Right lobe of liver (tissue), 6 donors: ENCODE data around the gene HTR2C. TPM values are rescaled to one million over a fixed set of nuclear protein-coding genes. Genes with fewer than 3 reads are reported as not detected.
"Not testable (repeated sequence)": the region's sequence is repeated elsewhere in the genome, so short reads cannot be mapped to it uniquely, and the experiment has no call there.

Experiments used
- ATAC-seq, 4 donors: fragments of 200-7000 bp; cut with Tn5 transposase; one replicate each; pipeline ENCODE4 v1.9.1; 2020; ENCODE audit warnings: mild to moderate bottlenecking in 4 of 4, moderate library complexity in 4 of 4
- DNase-seq, 3 donors: peaks; one replicate each; pipeline ENCODE4 v3.0.0-alpha.2; 2020
- H3K27ac ChIP-seq, 3 donors: fragments of 200-600 bp; one replicate each; pipeline ENCODE4 v1.8.0; 2022
- H3K27me3 ChIP-seq, 2 donors: fragments of 200-600 bp; one replicate each; pipeline ENCODE4 v1.8.0; 2022
- H3K36me3 ChIP-seq, 4 donors: fragments of 200-600 bp; sonication (generic) in 1 of 4; one replicate each; pipeline versions ENCODE4 v1.5.1 to v1.8.0; 2017 to 2022; ENCODE audit warnings: control low read depth in 1 of 4
- H3K4me1 ChIP-seq, 4 donors: fragments of 200-600 bp; sonication (generic) in 1 of 4; one replicate each; pipeline versions ENCODE4 v1.5.1 to v1.8.0; 2017 to 2022; ENCODE audit warnings: control low read depth in 1 of 4
- H3K4me3 ChIP-seq, 3 donors: fragments of 200-600 bp; one replicate each; pipeline ENCODE4 v1.8.0; 2022
- H3K9me3 ChIP-seq, 4 donors: fragments of 200-600 bp; sonication (generic) in 1 of 4; one replicate each; pipeline versions ENCODE4 v1.5.1 to v1.8.0; 2017 to 2022; ENCODE audit warnings: control low read depth in 1 of 4
- CTCF ChIP-seq, 4 donors: fragments of 200-600 bp in 3 of 4; fragments of 450-650 bp in 1 of 4; IDR thresholded peaks; one replicate each; pipeline versions ENCODE4 v1.5.1 to v1.8.0; 2016 to 2022; ENCODE audit warnings: antibody characterized with exemption in 4 of 4, mild to moderate bottlenecking in 2 of 4
- POLR2A ChIP-seq: fragments of 450-650 bp; IDR thresholded peaks from one replicate; pipeline ENCODE4 v1.6.1; 2017; ENCODE audit warnings: antibody characterized with exemption, mild to moderate bottlenecking
- WGBS: methylation state at CpG from one replicate; pipeline ENCODE4 v1.1.6; 2018; ENCODE audit warnings: low coverage, low lambda C conversion rate; ENCODE audit not compliant: insufficient coverage; ENCODE audit errors: missing lambda C conversion rate; 5-methylcytosine and 5-hydroxymethylcytosine counted together
- intact Hi-C, 2 donors: fragments of 100-400 bp; cut with DNase I; formaldehyde crosslinking; loops; one replicate each; pipeline versions ENCODE4 v1.11.2 to v1.14.1; 2022
- total RNA-seq, 6 experiments: library from RNA; depleted of rRNA in 2 of 6; stranded (reverse); fragments of >200 nt in 2 of 6; fragmentation: NEBNext Ultra II Directional in 3 of 6; extraction: Animal tissue kit (Norgen Biotek cat#: 25700) in 3 of 6; gene quantifications; one replicate each; pipeline versions ENCODE4 v1.1.0 to v1.2.4, GENCODE V29; 2016 to 2023
- donor health status: DM: no; HTN: yes; CAD: no.
- donor health status: DM: no; HTN: no; CAD: no.
- donor health status: DM: no; HTN: no; CAD: no.
- donor health status: DM: no; HTN: yes; CAD: no.
- donor health status: DM: no; HTN: yes; CAD: no.

Gene HTR2C
- total RNA-seq, 6 experiments from 2014 or later: not detected

GRCh38 chrX:114619874-114620273 lies 36.0 kb downstream of the HTR2C start:
- DNase-seq (no peak), ATAC-seq (peak in 2 of 4 donors; percentile 41 to 51)
- intact Hi-C loops: no loop called here

GRCh38 chrX:114626323-114626722 lies 42.4 kb downstream of the HTR2C start:
- TF ChIP-seq CTCF (IDR thresholded peaks at IDR 0.05): peak; percentile 38 to 47 (median 42)
- no peak for TF ChIP-seq POLR2A
- H3K4me1 ChIP-seq: no peaks in the 10 kb centered on the region
- intact Hi-C loops: no loop called here
- no peak overlapping the region for H3K27ac ChIP-seq
- H3K4me3 ChIP-seq: no peak overlapping the region
- ATAC-seq (peak in 3 of 4 donors; percentile 42 to 53 (median 46)), DNase-seq (no peak)
- peaks cover 0 to 2% of the 10 kb centered on the region in 2 donors for H3K27me3 ChIP-seq
- no peaks in the 10 kb centered on the region for H3K9me3 ChIP-seq
- no peaks in the 10 kb centered on the region for H3K36me3 ChIP-seq

More at GRCh38 chrX:114619874-114620273, 36.0 kb downstream of the HTR2C start:
- Histone ChIP-seq H3K27ac (no peak overlapping the region), H3K4me3 (no peak overlapping the region), H3K36me3 (no peaks in the 10 kb centered on the region), H3K4me1 (no peaks in the 10 kb centered on the region), H3K9me3 (peaks cover 0 to 4% (median 0%) of the 10 kb centered on the region in 4 donors), H3K27me3 (no peaks in the 10 kb centered on the region)
- TF ChIP-seq POLR2A: no peak
- TF ChIP-seq CTCF (IDR thresholded peaks at IDR 0.05): peak; percentile 36 to 48 (median 44)
- WGBS: 44% methylated on average over 2 of the region's 2 CpGs

GRCh38 chrX:114635986-114636385 lies 52.1 kb downstream of the HTR2C start:
- Histone ChIP-seq H3K9me3 (no peaks in the 10 kb centered on the region), H3K4me3 (no peak overlapping the region), H3K27ac (no peak overlapping the region), H3K36me3 (no peaks in the 10 kb centered on the region), H3K4me1 (no peaks in the 10 kb centered on the region), H3K27me3 (peaks cover 0 to 4% of the 10 kb centered on the region in 2 donors)
- ATAC-seq (no peak), DNase-seq (no peak)
- 11% methylated on average over 1 of the region's 1 CpG for WGBS
- intact Hi-C loops: no loop called here
- TF ChIP-seq CTCF (IDR thresholded peaks at IDR 0.05) (no peak), POLR2A (no peak)

- no peaks in the 10 kb centered on the region for H3K9me3 ChIP-seq
- H3K4me1 ChIP-seq: no peaks in the 10 kb centered on the region
- ATAC-seq (no peak), DNase-seq (no peak)
- H3K36me3 ChIP-seq: no peaks in the 10 kb centered on the region
- no peak overlapping the region for H3K4me3 ChIP-seq
- TF ChIP-seq POLR2A: no peak
- no peak for TF ChIP-seq CTCF (IDR thresholded peaks at IDR 0.05)
- intact Hi-C loops: no loop called here
- H3K27me3 ChIP-seq: no peaks in the 10 kb centered on the region
- H3K27ac ChIP-seq: no peak overlapping the region
These were observed 66.5 kb downstream of the HTR2C start for GRCh38 chrX:114650351-114650750.

GRCh38 chrX:114675365-114675764 lies 91.5 kb downstream of the HTR2C start:
- H3K27ac ChIP-seq: no peak overlapping the region
- ATAC-seq (no peak), DNase-seq (no peak)
- no peak overlapping the region for H3K4me3 ChIP-seq
- H3K4me1 ChIP-seq: no peaks in the 10 kb centered on the region
- no peaks in the 10 kb centered on the region for H3K27me3 ChIP-seq
- WGBS: 53% methylated on average over 2 of the region's 2 CpGs
- intact Hi-C loops: no loop called here
- TF ChIP-seq POLR2A: no peak
- no peak for TF ChIP-seq CTCF (IDR thresholded peaks at IDR 0.05)
- no peaks in the 10 kb centered on the region for H3K36me3 ChIP-seq
- no peaks in the 10 kb centered on the region for H3K9me3 ChIP-seq

GRCh38 chrX:114700533-114700932 lies 116.6 kb downstream of the HTR2C start:
- H3K4me3 ChIP-seq, H3K27ac ChIP-seq, H3K4me1 ChIP-seq, H3K27me3 ChIP-seq, H3K36me3 ChIP-seq, DNase-seq, ATAC-seq, intact Hi-C loops, H3K9me3 ChIP-seq: not testable (repeated sequence)
- 40% methylated on average over 3 of the region's 17 CpGs for WGBS
